HG02759 (cell line): ENCODE results near the gene GNAZ.

Source experiments
- ATAC-seq: cut with Tn5 transposase; IDR thresholded peaks from one replicate; pipeline ENCODE4 v1.9.1; 2021; ENCODE audit warnings: mild to moderate bottlenecking, moderate library complexity; ENCODE audit not compliant: unreplicated experiment

The GNAZ gene

DNA sequence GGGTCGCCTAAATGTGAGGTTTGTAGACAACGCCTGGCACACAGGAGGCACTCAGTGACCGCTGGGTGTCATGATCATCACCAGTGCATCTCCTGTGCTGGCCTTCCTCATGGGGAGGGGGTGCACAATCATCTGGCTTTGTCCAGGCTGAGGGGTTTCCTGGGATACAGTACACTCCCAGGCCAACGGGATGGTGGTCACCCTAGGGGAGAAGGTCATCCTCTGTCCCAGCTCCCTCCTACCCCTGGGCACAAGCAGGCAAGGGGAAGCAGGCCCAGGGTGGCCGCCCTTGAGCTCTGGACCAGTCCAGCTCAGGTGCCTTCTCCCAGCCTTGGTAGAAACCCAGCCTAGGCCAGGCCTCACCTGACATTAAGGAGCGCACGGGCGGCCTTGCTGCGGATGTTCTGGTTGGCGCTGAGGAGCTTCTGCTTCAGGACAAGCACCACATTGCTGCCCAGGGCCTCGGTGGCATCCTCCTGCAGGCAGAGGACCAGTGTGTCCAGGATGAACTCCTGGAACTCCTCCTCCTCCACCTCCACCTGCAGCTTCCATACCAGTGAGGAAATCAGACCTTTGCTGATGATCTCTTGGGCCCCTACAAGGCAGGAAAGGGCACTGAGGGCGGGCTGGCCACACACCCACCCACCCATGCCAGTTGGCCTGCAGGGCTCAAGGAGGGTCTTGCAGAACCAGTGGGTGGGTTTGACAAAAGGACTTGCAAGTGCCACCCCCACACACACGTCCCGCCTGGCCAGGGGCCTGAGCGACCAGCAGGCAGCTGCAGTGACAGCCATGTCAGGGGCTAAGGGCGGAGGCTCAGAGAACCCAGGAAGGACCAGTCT is 6.6 kb upstream of the GNAZ start:
- ATAC-seq = no peak

DNA sequence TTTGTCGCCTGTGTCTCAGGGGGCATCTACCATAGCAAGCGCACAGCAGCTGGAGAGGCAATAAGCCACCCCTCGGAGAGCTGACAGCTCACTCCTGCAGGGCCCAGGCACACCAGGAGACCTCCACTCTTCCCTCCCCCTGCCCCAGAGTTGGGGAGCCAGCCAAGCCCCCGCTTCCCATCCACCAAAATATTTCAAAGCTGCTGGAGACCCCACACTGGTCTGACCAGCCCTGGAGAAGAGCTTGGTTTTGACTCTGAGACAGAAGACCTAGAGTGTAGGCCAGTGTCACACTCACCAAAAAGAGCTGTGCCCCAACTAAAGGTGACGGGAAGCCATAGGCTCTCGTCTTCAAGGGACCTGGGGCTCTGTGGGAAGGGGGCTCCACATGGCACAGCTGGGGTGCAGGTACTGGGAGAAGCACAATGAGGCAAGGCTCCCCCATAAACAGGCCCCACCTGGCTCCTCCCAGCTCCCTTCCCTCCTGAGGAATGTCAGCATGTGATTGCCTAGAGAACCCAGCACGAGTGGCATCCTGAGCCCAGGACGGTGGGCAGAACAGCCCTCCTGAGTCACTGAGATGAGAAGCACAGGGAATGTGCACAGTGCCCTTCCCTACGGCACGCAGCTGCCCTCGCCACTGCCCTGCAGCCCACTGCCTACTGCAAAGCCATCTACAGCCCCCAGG is 5.8 kb upstream of the GNAZ start:
- no peak for ATAC-seq

DNA sequence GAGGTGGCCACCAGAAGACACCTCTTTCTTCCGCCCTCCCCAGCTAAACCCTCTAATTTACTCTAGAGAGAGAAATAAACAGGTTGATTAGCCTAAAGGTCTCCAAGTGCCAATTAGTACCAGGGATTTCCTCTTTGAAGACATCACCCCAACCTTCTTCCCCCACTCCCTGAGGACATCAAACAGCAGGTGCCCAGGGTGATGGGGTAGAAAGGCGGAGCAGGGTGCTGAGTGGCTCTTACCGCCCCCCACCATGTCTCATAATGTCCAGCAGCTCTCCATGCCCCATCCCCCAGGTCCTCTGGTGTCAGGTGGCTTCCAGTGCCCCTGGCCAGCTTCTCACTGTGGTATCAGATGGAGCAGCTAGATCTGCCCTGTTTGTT is 5.3 kb upstream of the GNAZ start:
- ATAC-seq = no peak

DNA sequence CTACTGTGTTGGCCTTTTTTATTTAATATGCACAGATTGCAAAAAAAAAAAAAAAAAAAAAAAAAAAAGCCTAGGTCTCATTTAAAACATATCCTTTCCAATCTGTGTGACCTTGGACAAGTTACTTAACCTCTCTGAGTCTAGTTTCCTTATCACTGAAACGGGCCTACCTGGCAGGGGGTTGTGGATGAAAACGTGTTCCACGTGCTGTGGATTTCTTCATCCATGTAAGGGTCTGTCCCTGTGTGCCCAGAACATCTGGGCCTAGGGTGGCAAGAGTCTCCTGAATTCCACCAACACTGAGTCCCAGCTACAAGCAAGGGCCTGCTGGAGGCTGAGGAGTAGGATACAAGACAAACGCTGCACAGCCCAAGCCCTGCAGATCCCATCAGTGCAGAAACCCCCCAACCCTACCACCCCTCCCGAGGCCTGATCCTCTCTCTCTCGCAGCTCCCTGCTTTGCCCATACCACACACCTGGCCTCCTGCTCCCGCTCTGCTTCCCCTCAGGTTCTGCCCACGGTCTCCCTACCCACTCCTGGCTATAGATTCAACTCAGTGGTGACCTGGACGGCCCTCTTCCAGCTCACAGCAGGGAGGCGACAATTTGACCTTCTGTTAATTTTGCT is 4.7 kb upstream of the GNAZ start:
- ATAC-seq = no peak

DNA sequence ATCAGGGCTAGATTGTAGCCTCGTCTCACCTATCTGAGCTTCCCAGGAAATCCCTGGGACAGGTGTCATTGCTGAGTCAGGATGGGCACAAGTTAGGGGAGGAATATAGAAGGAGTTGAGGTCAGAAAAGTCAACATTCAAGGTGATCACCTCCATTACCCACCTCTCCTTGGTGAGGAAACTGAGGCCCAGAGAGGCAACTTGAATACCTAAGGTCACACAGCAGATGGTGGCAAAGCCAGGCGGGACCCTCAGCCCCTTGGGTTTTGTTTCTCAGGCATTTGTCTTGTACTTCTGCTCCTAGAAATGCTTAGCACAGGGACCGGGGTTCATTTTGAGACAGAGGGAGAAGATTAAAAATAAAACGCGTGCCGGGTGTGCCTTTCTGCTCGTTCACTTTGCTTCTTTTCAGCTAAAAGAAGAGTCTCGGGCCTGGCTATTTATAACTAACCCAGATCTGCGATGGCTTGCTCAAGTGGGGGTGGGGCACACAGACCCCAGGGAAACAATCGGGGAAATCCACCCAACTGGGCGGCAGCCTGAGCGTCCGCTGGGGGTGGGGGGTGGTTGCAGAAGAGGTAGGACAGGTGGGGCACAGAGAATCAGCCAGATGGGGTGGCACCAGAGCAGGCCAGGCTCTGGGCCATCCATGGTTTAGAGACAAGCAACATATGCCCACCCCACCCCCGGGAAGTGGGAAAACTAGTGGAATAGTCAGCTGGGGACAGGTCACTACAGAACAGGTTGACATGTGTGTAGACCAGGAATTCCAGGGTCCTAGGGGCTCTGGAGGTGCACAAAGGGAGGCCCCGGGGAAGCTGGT is 3.9 kb upstream of the GNAZ start:
- ATAC-seq = no peak

DNA sequence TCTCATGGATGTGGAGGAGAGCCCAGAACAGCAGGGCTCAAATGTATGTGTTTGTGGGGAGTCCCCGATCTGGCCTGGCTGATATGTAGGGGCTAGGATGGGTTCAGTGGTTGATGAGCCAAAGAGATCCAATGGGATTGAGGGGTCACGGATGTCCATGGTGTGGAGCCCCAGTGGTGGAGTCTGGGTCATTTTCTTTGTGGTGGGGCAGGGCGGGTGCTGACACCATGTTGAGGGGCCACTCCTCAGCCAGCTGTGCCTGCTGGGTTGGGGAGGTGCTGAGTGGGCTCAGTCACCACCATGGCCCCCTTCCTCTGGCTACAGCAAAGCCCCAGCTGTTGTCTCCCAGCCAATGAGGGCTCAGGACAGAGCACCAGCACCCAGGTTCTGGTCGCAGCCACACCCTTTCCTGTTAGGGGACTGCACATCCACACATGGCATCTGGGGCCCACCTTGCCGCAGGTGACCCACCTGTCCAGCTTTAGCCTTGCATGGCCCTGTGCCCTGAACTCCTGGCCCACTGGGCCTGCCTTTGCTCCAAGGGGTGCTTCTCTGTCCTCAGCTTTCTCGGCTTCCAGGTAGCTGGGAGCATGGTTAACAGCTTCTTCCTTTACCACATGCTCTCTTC is 3.2 kb upstream of the GNAZ start:
- ATAC-seq = no peak

DNA sequence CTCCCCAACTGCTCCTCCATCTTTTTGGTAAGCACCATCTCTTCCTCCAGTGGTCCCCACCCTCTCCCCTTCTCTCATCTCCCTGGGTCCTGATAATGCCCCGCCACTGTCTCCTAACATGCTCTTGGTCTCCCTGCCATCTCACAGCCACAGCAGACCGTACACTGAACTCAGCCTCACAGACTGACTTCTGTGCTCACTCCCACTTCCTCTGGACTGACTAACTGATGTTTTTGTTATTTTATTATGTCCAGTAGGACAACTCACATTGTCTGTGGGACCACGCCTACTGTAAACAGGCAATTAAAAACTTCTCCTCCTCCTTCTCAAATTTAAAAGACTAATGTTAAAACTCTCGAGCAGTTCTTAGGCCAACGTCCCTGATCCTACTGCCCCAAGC is 2.6 kb upstream of the GNAZ start:
- no peak for ATAC-seq

DNA sequence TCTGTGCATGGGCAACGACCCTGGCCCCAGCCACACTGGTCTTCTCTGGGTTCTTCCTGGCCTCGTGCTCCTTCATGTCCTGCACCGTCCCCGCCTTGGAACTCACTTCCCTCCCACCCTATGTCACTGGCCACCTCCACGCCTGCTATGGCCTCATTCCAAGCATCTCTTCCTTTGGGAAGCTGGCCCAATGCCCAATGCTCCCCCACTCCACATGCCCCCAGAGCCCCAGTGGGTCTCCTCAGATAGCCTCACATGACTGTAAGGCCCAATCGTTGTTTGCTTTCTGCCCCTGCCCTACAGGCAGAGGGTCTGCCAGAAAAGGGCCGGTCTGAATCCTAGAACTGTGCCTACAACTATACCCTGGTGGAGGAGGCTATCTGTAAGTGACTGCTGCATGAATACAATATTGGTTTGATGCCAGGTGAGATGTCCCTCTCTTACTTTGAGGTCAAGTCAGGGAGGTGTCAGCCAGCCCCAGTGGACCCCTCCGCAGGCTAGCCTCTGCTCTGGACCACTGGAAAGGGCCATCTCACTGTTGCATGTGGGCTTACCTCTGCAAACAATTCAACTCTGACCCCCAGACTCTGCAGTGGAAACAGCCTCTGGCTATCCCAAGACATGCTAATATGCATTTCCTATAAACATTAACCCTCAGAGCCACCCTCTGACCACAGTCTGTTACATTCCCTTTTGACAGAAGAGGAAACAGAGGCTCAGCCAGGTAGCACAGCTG is 2.1 kb upstream of the GNAZ start:
- no peak for ATAC-seq

DNA sequence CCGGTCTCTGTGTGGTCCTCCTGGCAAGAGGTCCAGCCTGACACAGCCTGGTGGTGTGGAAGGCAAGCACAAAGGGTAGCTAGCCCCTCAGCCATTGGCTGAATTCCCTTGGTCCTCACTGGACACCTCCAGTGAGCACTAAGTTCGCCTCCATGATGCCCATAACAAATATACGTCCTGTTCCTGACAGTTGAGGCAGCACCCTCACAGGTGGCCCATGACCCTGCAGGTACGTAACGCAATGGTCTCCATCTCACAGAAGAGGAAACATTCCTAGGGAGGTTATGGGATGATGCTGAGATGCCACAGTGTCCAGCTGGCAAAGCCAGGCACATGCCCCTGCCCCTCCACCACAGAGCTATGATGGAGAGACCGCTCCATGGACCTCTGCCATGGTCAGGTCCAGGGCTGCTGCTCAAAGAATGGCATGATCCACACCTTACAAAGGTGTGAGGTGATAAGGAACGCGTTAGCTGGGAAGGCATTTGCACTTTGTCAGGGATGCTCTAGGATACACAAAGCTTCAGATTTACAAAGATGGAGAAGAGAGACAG is 1.4 kb upstream of the GNAZ start:
- no peak for ATAC-seq

DNA sequence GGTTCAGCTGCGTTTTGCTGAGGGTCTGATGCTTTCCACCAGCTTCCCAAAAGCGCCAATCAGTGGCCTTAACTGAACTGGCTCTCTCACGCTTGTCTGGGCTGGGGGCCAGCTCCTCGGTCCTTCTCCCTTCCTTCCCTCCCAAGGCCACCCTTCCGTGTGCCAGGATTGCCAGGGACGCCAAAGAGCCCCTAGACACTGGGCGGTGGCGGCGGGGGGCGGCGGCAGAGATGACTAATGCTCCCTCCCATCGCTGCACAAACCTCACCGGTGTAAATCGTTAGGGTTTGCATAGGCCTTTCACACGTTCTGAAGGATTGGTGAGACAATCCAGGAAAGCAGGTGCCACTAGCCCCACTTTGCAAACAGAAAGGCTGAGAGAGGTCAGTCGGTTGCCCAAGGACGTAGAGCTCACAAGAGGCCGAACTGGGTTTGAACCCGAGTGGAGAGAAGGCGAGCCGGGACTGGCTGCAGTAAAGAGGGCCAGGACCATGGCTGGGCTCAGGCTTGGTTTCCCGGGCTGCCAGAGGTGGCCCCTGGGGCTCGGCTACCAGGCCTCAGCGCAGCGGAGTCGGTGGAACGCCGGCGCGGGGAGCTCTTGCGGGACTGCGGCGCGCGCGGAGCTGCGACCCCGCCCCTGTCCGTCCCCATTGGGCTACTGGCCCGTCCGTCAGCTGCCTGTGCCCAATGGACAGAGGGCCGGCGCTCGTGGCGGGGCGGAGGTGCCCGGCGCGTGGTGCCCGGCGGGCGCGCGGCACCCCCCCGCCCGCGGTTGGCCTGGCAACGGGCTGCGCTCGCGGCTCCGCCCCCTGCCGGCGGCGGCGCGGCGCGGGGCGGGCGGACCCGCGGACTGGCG is 589 bp upstream of the GNAZ start:
- ATAC-seq = peak; percentile 91

DNA sequence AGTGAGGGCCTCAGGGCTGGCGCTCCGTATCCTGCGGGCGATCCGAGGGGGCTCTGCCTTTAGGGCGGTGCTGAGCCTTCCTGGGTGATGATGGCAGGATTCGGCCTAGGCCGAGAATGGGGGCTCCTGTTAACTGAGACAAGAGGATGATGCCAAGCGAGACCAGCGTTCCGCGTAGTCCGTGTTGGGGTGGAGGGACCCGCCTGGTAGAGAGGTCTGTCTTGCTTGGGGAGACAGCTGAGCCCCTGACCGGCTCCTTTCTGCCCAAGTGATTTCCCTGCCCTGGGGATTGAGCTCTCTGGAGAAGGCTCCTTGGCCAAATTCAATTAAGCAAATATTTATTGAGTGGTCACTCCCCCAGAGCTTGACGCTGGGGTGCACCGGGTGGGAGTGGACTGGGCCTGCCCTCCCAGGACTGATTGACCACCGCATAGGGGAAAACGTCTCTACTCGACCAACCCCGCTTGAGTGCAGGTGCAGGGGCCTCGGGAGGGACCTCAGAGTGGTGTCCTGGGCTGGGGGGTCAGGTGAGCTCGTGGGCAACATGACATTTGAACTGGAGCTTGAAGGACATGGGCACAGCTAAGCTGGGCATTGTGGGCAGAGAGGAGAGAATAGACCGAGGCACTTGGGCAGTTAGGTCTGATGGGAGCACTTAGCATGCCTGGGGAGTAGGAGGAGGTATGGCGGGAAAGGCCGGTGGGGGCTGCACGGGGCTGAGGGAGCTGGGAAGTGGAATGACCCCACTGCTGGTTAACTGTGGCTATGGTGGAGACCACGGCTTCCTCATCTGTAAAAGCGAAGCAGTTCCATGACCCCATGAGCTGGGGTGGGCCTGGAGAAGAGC is 1.1 kb downstream of the GNAZ start:
- no peak for ATAC-seq

DNA sequence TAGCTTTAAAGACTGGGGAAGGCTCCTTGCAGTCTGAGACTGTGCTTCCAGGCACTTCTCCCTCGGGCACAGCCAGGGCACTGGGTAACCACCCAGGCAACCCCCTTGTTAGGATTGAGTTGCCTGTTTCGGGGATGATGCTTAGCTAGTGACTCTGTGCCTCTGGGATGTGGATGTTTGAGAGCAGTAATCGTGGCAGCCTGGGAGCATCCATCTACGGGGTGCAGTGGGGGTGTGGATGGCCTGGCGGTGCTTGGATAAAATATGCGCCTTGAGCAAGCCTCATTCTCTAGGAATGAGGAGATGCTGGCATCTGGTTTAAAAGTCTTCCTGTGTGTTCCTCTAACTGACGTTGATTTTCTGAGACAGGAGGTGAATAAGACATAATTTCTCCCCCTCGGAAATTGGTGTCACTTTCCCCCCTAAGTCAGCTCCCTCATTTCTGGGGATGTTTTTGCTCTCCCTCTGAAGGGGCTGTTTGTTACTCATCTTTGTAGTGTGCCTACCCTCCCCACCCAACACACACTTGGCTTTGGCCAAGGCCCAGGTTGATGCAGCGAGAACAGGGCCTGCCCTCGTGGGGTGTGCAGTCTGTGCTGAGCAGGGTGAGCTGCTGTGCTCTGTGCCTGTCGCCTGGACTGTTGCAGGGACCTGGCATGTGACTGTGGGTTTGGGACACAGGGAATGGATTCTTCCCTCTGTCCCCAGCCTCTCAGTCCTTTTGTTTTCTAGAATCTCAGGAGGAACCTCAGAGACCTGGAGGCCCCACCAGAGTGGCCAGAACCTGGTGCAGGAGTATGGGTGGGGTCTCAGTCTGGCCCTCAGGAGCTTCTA is 2.0 kb downstream of the GNAZ start:
- no peak for ATAC-seq

DNA sequence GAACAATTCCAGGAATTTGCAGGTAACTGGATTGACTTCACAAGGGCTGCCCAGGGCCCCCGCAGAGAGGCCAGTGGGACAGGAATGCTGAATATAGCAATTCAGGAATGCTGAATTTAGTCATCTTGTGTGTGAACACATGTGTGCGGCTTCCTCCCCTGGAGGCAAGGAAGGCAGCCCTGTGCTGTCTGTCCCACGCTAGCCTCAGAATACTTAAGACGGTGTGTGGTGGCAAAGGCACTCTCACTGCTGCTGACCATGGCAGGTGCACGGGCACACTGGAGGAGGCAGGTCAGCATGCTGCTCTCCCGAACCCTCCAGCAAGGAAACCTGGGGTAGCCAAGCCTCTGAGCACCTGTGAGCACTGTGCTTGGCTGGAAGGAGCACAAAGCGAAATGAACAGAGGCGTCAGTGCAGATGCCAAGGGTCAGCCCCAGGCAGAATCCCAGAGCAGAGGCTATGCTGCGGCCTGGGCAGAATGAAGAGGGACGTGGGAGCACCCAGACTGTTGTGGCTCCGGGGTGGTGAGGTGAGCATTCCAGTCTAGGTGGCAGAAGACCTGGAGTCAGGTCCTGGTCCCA is 2.7 kb downstream of the GNAZ start:
- no peak for ATAC-seq

DNA sequence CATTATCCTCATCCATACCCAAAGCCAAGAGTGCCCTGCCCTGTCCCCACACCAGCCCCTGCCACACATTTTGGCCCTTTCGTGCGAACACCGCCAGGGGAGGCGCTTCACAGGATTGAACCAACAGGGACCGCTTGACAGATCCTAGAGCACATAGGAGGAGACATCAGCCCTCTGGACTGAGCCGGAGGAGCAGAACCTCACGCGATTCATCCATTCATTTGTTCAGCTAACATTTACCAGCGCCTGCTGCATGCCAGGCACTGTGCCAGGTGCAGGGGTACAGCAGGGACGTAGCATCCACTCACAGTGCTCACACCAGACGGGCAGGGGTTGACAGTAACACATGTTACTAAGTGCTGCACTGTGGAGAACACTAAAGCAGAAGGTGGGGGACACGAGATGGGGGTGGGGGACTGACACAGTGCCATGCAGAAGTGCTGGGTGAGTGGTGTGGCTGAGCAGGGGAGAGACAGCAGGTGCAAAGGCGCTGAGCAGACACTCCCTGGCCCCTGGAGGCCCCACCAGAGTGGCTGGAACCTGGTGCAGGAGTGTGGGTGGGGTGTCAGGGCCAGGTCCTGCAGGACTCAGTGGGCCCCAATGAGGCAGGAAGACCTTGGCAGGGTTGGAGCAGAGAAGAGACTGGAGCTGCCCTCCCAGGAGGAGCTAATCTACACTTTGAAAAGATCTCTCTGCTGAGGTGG is 3.4 kb downstream of the GNAZ start:
- ATAC-seq = no peak

DNA sequence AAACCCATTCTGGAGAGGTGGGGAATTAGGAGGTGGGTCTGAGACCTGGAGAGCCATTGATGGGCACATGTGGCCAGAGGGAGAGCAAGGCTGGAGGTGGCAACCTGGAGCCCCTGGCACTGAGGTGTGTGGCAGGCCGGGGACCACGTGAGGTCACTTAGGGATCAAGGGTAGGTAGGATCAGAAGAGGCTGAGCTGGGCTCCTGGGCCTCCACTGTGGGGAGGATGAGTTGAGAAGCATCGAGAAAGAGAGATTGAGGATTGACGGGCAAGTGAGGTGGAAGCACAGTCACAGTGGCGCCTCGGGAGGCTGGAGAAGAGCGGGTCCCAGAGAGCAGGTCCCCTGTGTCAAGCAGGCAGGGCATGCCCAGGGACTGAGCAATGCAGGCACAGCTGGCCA is 4.1 kb downstream of the GNAZ start:
- ATAC-seq = no peak

DNA sequence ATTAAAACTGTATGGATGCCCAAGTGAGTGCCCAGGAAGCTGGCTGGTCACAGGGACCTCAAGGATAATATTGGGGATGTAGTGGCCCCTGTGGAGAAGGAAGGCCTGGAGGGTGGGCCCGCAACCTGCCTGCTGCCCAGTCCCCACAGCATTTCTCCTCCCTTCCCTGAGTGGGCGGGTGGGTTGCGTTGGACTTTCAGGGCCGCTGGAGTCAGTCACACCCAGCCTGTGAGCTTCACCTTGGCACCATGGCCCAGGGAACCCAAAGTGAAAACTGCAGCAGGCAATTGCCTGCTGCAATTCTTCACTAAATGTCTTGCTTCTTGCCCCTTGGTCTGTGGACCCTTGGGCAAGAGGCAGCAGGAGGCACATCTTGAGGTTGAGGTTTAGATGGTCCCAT is 4.7 kb downstream of the GNAZ start:
- no peak for ATAC-seq
